ENCODE data around the gene LIN7A.

LIN7A gene

DNA sequence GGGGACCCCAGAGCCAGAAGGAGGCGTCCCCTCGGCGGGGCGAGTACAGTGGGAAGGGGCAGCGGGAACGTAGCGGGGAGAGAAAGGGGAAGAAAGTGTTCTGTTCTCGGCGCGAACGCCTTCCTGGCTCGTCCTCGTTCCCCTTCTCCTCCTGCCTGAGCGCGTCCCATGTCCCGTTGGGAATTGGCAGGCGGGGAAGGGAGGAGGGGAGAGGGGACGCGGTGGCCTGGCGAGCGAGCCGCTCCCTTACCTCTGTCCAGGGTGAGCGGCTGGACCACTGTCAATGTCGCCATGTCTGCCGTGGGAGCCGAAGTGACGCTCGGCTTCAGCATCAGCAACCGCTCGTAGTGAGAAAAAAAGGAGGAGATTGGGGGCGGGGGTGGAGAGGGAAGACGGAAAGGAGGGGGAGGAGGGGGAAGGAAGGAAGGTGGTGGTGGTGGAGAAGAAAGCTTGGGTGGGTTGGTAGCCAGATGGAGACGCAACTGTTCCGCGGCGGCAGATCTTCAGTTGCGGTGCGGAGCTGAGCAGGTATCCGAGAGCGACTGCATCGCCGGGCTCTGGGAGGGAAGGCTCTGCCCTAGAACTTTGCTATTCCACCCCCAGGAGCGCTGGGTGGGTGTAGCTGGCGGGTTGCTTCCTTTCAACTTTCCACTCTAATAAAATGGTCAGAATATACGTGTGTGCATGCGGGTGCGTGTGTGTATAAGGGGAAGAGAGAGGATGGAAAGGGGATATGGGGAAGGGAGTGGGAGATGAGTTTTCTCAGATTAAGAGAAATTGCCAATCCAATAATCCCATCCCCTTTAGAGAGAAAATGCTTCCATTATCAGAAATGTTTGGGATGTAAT lies at the start of gene LIN7A:
TSS of gene LIN7A (minus strand) at position 544 of the 848 bp plus-strand sequence. CDS start at position 332, 212 bp downstream.
- DNase-seq, result no peak

DNA sequence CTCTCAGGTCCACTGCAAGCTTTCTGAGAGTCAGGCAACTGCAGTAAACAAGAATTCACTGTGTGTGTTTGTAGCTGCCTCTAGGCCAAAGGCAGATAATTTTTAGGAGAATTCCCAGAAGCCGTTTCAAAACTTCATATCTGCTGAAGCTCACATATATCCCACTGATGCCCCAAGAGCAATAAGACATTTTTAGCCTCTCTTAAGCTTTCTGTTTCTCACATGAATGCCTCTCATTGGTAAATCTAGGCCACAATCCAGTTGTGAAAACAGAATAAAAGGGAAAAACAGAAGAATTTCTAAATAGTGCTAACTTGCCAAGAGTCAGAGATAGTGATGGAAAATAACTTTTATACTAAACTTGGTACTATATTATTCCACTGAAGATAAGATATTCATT lies 48.5 kb upstream of the LIN7A start:
- no peak for DNase-seq

GRCh38 chr12:80979816-80980215 lies 42.1 kb upstream of the LIN7A start:
- no peak for DNase-seq

DNA sequence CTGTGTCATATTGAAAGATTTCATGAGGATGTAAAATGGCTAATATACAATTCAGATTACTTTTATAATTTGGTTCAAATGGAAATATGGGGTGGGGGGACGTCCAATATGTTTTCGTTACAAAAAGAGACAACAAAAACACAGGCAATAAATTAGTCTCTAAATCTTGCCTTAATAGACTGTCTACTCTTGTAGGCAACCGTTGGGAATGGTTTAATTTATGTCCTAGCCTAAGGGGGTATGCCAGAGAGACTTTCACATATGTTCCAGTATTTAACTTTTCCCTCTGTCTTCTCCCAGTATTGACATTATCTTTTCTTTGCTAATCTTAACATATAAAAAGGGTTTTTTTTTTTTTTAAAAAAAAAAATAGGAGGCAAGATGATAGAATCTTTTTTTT lies 41.5 kb upstream of the LIN7A start:
- no peak for DNase-seq

GRCh38 chr12:80977346-80977745 lies 39.6 kb upstream of the LIN7A start:
- DNase-seq, result no peak

GRCh38 chr12:80968326-80968725 lies 30.6 kb upstream of the LIN7A start:
- no peak for DNase-seq

DNA sequence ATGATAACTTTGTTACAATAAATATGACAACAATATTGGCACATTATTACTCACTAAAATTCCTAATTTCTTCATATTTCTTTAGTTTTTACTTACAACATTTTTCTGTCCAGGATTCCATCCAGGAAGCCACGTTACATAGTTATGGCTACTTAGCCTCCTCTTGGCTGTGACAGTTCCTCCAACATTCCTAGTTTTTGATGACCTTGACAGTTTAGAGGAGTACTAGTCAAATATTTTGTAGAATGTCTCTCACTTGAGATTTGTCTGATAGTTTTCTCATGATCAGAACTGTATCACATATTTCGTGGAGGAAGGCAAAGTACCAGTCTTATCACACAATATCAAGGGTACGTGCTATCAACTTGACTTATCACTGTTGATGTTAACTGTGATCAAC lies 29.8 kb upstream of the LIN7A start:
- DNase-seq, result no peak

- no peak for DNase-seq
Measured at GRCh38 chr12:80966001-80966400, 28.3 kb upstream of the LIN7A start.

DNA sequence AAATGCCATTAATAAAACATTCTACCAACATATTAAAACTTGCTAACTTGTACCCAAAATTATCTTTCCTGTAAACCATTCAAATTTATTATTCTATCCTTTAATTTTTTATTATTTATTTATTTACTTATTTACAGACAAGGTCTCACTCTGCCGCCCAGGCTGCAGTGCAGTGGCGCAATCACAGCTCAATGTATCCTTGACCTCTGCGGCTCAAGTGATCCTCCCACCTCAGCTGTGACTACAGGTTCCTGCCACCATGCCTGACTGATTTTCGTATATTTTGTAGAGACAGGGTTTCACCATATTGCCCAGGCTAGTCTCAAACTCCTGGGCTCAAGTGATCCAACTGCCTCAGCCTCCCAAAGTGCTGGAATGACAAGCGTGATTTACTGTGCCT lies 20.4 kb upstream of the LIN7A start:
- no peak for DNase-seq

DNA sequence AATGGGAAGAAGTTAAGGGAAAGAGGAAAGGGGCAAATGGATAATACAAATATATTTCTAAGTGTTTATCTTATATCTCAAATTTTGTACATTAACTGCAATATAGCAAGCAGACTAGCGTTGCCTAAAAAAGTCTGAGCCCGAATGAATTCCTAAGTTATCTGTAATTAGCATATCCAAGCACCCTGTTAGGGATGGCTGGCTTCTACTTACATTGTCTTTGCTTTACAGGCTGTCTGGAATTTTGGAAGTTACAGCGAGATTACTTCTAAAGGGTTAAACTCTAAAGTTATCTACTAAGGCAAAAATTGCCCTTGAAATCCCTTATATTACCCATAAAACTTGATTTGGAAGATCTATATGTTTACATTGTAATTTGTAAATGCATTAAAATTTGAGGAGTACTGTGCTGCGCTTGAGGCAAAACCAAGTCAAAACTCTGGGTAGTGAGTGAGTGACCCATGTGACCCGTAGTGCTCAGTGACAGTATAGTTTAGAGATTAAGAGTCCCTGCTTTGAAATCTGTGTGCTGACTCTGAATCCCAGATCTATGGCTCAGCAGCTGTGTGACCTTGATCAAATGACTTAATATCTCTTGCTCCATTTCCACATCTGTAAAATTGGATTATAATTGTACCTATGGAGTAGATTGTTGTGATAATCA lies 17.3 kb upstream of the LIN7A start:
- DNase-seq, result no peak

- no peak for DNase-seq
Measured at GRCh38 chr12:80952443-80952842, 14.7 kb upstream of the LIN7A start.

DNA sequence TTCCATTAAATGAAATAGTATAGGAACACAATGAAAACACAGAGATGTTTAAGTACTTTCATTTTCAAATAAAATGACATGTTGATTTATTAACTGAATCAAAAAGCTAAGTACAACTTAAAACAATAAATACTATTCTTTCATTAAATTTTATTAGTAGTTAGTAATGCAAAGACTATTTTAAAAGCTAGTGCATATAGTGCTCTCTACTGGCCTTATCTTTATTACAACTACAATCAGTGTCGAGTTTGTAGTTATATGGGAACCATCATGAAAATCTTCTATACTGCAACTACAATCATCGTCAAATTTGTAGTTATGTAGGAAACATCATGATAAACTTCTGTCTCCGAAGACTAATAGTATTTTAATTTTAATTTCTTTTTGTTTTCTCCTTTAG lies 8.9 kb upstream of the LIN7A start:
- DNase-seq, result no peak

DNA sequence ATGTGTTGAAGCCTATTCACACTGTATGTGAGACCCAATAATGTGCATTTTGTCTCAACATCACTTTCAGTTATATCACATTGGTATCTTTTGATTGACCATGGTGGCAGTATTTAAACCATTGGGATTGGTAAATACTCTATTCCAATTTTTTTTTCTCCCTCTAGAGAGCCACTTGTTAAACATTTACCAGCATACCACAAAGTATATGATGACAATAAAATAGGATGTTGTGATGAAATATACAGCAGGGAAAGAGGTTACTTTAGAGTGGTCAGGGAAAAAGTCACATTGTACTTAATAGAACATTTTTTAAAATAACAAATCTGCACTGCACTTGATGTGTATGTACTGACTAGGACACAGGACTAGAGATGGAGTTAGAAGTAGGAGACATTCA lies 5.6 kb upstream of the LIN7A start:
- DNase-seq, result no peak

DNA sequence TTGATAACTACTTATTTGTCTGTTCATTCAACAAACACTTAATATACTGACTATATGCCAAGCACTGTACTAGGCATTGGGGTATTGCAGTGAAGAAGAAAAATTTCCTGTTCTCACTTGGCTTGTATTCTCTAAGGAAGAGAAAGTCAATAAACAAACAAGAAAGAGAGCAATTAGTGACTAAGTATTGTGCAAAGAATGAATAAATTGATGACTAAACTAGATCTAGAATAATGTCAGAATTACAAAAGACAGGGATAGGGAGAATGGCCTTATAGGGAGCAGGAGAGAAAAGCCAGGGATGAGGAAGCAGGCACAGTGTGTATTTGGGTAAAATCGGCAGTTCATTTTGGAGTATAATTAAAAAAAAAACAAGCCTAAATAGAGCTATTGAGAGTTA lies 4.2 kb upstream of the LIN7A start:
- DNase-seq, result no peak

DNA sequence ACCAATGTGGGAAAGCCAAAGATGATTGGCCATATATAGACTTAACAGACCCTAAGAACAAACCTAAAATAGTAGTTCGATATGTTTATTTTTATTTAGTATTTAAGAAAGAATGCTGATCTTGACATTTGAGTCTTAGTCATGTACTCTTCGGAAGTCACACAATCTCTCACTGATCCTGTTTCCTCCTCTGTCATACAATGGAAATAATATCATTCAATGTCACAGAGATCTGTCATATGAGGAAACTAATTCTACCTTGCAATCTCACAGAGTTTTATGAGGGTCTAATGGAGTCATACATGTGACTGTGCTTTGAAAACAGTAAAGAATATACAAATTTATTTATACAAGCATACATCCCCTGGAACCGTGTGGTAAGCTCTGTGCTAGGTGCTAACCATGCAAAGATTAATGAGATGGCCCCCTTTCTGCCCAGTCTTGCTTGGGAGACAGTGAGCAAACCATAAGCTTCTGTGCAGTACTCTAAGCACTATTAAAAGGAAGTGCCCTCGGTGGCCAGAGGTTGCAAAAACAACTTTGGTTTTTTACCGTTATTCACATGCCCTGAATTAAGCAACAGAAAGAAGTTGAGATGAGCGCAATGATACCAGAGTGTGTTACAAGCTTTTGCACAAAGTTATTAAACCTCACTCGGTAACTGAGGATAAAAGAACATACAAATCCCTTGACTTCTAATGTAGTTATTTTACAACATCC lies 1.7 kb upstream of the LIN7A start:
- no peak for DNase-seq

DNA sequence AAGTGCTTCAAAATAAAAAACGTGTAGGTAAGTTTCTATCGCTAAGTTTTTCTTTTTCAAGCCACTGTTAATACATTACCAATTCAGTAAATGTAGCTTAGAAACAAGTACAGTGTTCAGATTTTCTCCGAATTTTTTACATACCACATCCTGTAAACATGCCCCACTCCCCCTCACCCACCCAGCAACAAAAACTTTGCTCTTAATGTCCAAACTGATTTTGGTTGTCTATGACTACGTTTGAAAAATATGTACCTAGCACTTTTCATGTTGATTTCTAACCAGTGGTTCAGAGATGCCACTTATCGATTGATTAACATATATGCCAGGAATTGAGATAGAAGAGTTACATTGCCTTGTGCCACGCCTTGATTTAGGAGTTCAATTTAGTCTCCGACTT lies 663 bp upstream of the LIN7A start:
- DNase-seq, result no peak

GRCh38 chr12:80936642-80937390 lies 918 bp downstream of the LIN7A start:
- peak; percentile 6 for DNase-seq

DNA sequence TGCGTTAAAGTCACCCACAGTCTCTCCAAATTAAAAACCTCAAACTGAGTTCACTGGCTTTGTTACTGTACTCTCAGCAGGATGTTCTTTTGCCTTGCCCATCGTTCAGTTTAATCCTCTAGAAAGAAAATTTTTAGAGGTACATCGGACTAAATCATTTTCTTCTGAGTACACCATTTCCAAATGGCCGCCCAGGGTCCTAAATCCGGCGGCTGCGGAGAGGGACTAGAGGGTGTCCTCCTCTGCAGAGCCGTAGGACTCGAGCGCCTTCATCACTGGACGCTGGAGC lies 1.4 kb downstream of the LIN7A start:
- DNase-seq, result no peak

GRCh38 chr12:80935111-80935510 lies 2.6 kb downstream of the LIN7A start:
- DNase-seq, result no peak

DNA sequence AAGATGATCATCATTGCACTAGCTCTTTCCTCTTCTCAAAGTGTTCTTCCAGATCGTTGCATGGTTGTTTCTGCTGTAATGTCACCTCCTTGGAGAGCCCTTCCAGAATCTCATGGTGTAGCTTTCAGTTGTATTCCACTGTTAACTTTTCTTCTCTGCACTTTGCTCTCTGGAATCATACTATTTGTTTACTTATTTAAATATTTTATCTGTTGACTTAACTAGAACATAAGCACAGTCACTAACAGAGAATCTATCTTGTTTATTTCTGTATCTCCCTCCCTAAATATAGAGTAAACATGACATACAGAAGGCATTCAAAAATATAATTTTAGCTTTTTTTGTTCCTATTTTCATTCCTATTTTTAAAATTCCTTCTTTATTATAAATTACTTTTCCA lies 11.8 kb downstream of the LIN7A start:
- DNase-seq, result no peak

GRCh38 chr12:80925237-80925636 lies 12.5 kb downstream of the LIN7A start:
- DNase-seq, result no peak

DNA sequence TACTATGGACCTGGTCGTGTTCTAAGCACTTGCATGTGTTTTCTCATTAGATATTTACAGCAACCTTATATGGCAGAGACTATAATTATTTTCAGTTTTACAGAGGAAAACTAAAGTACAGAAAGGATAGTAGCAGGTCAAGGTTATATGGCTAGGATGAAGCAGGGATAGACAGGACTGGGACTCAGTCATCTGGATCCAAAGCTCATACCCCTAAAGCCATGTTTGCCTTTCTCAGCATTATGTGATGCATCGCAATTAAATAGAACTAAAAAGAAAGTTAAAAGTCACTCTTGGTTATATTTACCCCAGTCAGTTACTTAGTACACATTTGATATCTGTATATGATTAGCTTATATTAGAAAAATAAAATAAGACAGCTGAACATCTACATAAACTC lies 13.3 kb downstream of the LIN7A start:
- DNase-seq, result no peak

DNA sequence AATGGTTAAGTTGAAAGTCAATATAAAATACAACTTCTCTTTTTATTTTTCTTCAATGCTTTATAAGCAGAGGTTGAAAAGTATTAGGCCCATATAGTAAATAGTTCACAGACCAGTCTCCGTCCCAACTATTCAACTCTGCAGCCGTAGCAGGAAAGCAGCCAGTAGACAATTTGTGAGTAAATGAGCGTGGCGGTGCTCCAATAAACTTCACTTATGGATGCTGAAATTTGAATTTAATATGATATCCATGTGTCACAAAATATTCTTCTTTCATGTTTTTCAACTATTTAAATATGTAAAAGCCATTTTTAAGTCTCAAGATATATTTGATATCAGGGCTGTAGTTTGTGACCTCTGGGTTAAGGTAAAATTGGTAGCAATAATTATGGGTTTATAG lies 17.7 kb downstream of the LIN7A start:
- DNase-seq, result no peak
